Motor neuron (in vitro differentiated cells): Measurements from ENCODE around the gene ANXA3. TPM values are rescaled to one million over a fixed set of nuclear protein-coding genes. Genes with fewer than 3 reads are reported as not detected.
"Not testable (repeated sequence)": the region's sequence is repeated elsewhere in the genome, so short reads cannot be mapped to it uniquely, and the experiment has no call there.

ENCODE experiments used
- ATAC-seq, 8 experiments: fragments of 200-7000 bp; cut with Tn5 transposase; replicated peaks in 6 of 8; 2 replicates each; pipeline ENCODE4 v1.8.0; 2021; ENCODE audit warnings: mild to moderate bottlenecking in 8 of 8, moderate library complexity in 8 of 8
- H3K27ac ChIP-seq, 2 donors: fragments of 250-450 bp; sonication (Bioruptor Pico); 2 replicates each; pipeline ENCODE4 v1.9.0; 2021; ENCODE audit warnings: antibody characterized with exemption in 2 of 2, mild to moderate bottlenecking in 2 of 2, moderate library complexity in 1 of 2
- H3K4me1 ChIP-seq, 2 donors: fragments of 250-450 bp; sonication (Bioruptor Pico); replicated peaks in 1 of 2; 2 replicates each; pipeline ENCODE4 v1.6.1; 2021; ENCODE audit warnings: antibody characterized with exemption in 2 of 2, mild to moderate bottlenecking in 2 of 2, moderate library complexity in 1 of 2
- H3K4me3 ChIP-seq, 5 donors: fragments of 250-450 bp; sonication (Bioruptor Pico); 2 replicates each; pipeline ENCODE4 v1.9.0; 2021; ENCODE audit warnings: antibody characterized with exemption in 5 of 5, mild to moderate bottlenecking in 5 of 5, moderate library complexity in 4 of 5
- WGBS, 10 experiments: fragments of 450-650 bp; shearing (Covaris generic); methylation state at CpG; one replicate each; pipeline ENCODE4 v1.0.0; 2022; 5-methylcytosine and 5-hydroxymethylcytosine counted together
- in situ Hi-C, 9 experiments: fragments of 400-800 bp; cut with MboI; loops; one replicate each; pipeline ENCODE4 v1.15.0; 2021; ENCODE audit warnings: low sequenced_read_pairs in 9 of 9, low pct_unique_long_range_greater_than_20kb in 2 of 9; ENCODE audit not compliant: unreplicated experiment in 9 of 9
- total RNA-seq, 8 experiments: library from RNA; unstranded; fragments of 300-600 nt; gene quantifications; 2 replicates each; pipeline versions ENCODE4 v1.2.3 to v1.2.4, GENCODE V29; 2022

Gene ANXA3
- total RNA-seq, 8 experiments from 2014 or later = 0.16 to 779 (median 6.1) TPM

DNA sequence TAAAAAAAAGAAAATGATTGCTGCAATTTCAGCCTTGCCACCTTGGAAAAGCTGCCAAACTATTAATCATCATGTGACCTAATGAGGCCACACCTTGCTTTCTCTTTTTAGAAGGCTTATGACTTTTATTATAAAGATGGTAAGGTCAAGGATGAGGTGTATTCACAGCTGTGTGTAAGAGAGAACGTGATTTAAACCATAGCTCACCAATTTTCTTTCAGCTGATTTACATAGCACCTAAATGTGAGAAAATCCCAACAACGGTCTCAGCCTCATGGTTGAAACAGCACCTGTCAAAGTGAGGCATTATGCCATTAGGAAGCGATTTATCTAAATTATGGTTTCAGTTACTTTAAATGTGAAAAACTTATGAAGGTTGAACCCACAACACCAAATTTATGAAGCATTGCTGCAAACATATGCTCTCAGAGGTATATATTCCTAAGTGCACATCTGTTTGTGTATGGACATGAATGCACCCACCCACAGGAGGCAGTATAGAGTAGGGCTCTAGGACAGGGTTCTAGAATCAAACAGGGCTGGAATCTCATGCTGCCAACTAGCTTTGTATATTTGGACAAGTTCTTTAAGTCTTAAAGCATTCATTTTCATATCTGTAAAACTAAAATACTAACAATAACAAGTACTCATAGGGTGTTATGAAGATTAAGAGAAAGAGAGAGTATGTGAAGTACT is 40.7 kb downstream of the ANXA3 start:
- Histone ChIP-seq H3K27ac (no peak overlapping the region), H3K4me1 (no peaks in the 10 kb centered on the region), H3K4me3 (no peak overlapping the region)
- in situ Hi-C loops = no loop called here
- WGBS, 10 experiments = 20 to 100% (median 88%) methylated on average over 1 to 3 of the region's 3 CpGs
- no peak for ATAC-seq

DNA sequence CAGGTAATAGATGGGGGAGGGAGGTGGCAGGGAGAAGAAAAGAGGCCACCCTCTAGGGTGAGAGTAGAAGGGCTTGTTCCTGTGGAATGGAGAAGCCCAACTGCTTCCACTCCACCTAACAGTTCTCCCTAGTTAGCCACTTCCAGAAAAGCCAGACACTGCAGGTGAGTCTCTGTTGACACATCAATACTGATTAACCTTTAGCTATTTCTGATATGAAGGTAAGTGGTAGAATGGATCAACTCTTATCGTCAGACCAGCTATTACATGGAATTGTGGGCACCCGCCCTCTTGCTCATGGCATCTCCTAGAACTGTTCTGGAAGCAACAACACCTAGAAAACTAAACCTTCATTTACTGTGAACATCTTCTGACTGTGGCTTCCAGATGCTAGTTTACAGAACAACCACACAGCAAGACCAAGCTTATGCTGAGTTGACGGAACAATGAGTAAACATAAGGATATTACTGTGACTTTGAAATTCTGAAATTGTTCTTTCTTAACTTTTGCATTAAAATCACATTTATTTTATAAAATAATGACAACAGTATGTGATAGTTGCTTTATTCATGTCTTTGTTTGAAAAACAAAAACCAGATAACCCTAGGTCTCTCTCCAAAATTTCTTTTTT is 44.7 kb downstream of the ANXA3 start:
- ATAC-seq = no peak
- Histone ChIP-seq H3K27ac (no peak overlapping the region), H3K4me3 (no peak overlapping the region), H3K4me1 (no peaks in the 10 kb centered on the region)
- in situ Hi-C loops = no loop called here
- 80 to 100% (median 92%) methylated on average over 1 to 3 of the region's 3 CpGs; no CpG with 5 or more reads in 1 of the 10 experiments for WGBS, 10 experiments

- H3K4me3 ChIP-seq, H3K4me1 ChIP-seq, ATAC-seq, H3K27ac ChIP-seq, in situ Hi-C loops: not testable (repeated sequence)
- 86 to 100% (median 94%) methylated on average over 3 to 10 of the region's 10 CpGs; no CpG with 5 or more reads in 1 of the 10 experiments for WGBS, 10 experiments
Observed at GRCh38 chr4:78598431-78598830, 46.9 kb downstream of the ANXA3 start.

DNA sequence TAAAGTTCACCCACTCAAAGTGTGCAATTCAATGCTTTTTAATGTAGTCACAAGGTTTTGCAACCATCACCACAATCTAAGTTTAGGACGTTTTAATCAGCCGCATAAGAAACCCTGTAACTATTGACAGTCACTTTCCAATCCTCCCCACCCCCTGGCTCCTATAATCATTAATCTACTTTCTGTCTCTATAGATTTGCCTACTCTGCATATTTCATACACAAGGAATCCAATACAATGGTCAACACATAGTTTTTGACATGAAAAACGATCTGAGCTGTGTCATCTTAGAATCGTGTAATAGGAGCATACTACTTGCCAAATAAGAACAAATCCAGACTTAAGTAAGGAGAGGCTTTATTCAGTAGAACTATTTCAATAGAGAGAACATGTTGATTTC is 47.6 kb downstream of the ANXA3 start:
- in situ Hi-C loops = no loop called here
- Histone ChIP-seq H3K4me1 (no peaks in the 10 kb centered on the region), H3K27ac (no peak overlapping the region), H3K4me3 (no peak overlapping the region)
- ATAC-seq = no peak
- 31 to 100% (median 85%) methylated on average over 2 to 4 of the region's 4 CpGs for WGBS, 10 experiments

- 44 to 100% (median 80%) methylated on average over 1 to 2 of the region's 2 CpGs; no CpG with 5 or more reads in 1 of the 10 experiments for WGBS, 10 experiments
- in situ Hi-C loops = loop anchor here in 4 of 9 experiments (25.0 kb wide), 1 partner anchor 262 kb away; no protein-coding TSS in a partner anchor
- ATAC-seq = no peak
- Histone ChIP-seq H3K4me3 (no peak overlapping the region), H3K4me1 (no peaks in the 10 kb centered on the region), H3K27ac (no peak overlapping the region)
Observed at GRCh38 chr4:78599931-78600375, 48.4 kb downstream of the ANXA3 start.

DNA sequence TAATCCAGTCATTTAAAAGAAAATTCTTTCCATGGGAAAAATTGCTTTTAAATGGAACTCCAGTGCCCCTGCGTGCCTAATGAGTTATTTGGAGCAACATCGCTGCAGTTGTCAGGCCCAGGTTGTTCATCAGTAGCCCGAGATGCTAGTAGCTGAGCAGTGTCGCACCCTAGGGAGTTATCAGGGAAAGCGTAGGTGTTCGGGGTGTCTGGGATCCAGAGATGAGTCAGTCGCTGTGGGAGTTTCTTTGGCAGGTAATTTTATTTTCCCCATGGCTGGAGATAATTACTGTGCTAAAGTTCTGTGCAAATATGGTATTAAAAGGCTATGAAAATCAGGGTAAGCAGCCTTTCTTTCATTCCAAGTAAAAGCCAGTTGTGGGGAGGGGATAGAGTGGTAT is 49.4 kb downstream of the ANXA3 start:
- Histone ChIP-seq H3K4me1 (no peaks in the 10 kb centered on the region), H3K27ac (no peak overlapping the region), H3K4me3 (no peak overlapping the region)
- 47 to 100% (median 71%) methylated on average over 1 to 7 of the region's 7 CpGs; no CpG with 5 or more reads in 1 of the 10 experiments for WGBS, 10 experiments
- in situ Hi-C loops = loop anchor here in 4 of 9 experiments (25.0 kb wide), 1 partner anchor 261 kb away; no protein-coding TSS in a partner anchor
- ATAC-seq = peak in 4 of 8 experiments; percentile 42 to 67 (median 45)

DNA sequence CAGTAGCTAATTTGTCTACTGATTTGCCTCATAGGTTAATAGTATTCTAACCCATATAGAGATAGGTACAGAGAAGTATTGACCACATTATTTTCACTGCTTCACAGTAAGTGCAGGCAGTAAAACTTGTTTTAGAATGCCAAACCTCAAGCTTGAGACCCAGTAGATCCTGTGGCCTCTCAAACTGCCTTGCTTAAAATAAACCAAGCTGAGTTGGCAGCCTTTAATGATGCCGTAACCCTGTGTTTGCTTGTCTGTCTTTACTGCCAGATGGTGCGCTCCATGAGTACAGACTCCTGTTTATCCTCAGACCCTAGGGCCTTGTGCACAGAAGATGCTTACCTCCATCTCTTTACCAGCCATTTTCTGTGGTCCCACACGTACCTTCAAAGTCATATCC is 50.8 kb downstream of the ANXA3 start:
- in situ Hi-C loops = loop anchor here in 4 of 9 experiments (25.0 kb wide), 1 partner anchor 260 kb away; no protein-coding TSS in a partner anchor
- H3K27ac ChIP-seq = no peak overlapping the region
- 79 to 100% (median 88%) methylated on average over 1 to 3 of the region's 3 CpGs; no CpG with 5 or more reads in 4 of the 10 experiments for WGBS, 10 experiments
- ATAC-seq = no peak
- no peak overlapping the region for H3K4me3 ChIP-seq
- no peaks in the 10 kb centered on the region for H3K4me1 ChIP-seq

GRCh38 chr4:78603384-78603783 is 51.8 kb downstream of the ANXA3 start:
- Histone ChIP-seq H3K4me3 (no peak overlapping the region), H3K4me1 (no peaks in the 10 kb centered on the region), H3K27ac (no peak overlapping the region)
- in situ Hi-C loops = loop anchor here in 4 of 9 experiments (25.0 kb wide), 1 partner anchor 259 kb away; no protein-coding TSS in a partner anchor
- WGBS, 10 experiments = 76 to 100% (median 96%) methylated on average over 1 to 3 of the region's 3 CpGs
- no peak for ATAC-seq

DNA sequence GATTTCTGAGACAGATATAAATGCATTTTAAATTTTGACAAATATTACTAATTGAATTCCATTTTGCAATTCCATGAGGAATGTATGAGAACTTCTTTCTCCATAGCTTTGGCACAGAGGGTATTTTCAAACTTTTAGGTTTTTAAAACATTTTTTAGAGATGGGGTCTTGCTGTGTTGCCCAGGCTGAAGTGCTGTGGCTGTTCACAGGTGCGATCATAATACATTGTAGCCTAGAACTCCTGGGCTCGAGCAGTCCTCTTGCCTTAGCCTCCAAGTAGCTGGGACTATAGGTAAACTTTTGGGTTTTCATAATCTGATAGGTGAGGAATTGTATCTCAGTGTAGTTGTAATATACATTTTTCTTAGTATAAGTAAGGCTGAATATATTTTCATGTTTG is 53.4 kb downstream of the ANXA3 start:
- in situ Hi-C loops = loop anchor here in 4 of 9 experiments (25.0 kb wide), 1 partner anchor 257 kb away; no protein-coding TSS in a partner anchor
- no peak overlapping the region for H3K4me3 ChIP-seq
- no peak overlapping the region for H3K27ac ChIP-seq
- no peaks in the 10 kb centered on the region for H3K4me1 ChIP-seq
- ATAC-seq = no peak
- 0 to 100% (median 61%) methylated on average over 1 to 2 of the region's 2 CpGs; no CpG with 5 or more reads in 6 of the 10 experiments for WGBS, 10 experiments

GRCh38 chr4:78606035-78606434 is 54.5 kb downstream of the ANXA3 start:
- in situ Hi-C loops = loop anchor here in 4 of 9 experiments (25.0 kb wide), 1 partner anchor 256 kb away; no protein-coding TSS in a partner anchor
- WGBS, 10 experiments = 17 to 100% (median 92%) methylated on average over 1 to 3 of the region's 3 CpGs; no CpG with 5 or more reads in 6 of the 10 experiments
- H3K4me3 ChIP-seq = no peak overlapping the region

GRCh38 chr4:78606530-78607095 is 55.0 kb downstream of the ANXA3 start:
- Histone ChIP-seq H3K4me3 (no peak overlapping the region), H3K4me1 (peaks cover 0 to 5% of the 10 kb centered on the region in 2 donors), H3K27ac (no peak overlapping the region)
- 86 to 100% methylated on average over 1 of the region's 1 CpG; no CpG with 5 or more reads in 8 of the 10 experiments for whole genome bisulfite sequencing, 10 experiments
- in situ Hi-C loops = loop anchor here in 4 of 9 experiments (25.0 kb wide), 1 partner anchor 256 kb away; no protein-coding TSS in a partner anchor
- no peak for ATAC-seq

More at GRCh38 chr4:78606035-78606434, 54.5 kb downstream of the ANXA3 start:
- ATAC-seq = no peak
- Histone ChIP-seq H3K4me1 (peaks cover 0 to 5% of the 10 kb centered on the region in 2 donors), H3K27ac (no peak overlapping the region)

GRCh38 chr4:78608684-78609083 is 57.1 kb downstream of the ANXA3 start:
- peaks cover 0 to 5% of the 10 kb centered on the region in 2 donors for H3K4me1 ChIP-seq
- no peak overlapping the region for H3K4me3 ChIP-seq
- H3K27ac ChIP-seq = no peak overlapping the region
- 50 to 100% (median 84%) methylated on average over 1 to 4 of the region's 4 CpGs for WGBS, 10 experiments
- no peak for ATAC-seq
- in situ Hi-C loops = loop anchor here in 4 of 9 experiments (25.0 kb wide), 1 partner anchor 254 kb away; no protein-coding TSS in a partner anchor
